SK-N-SH (cell line): ENCODE results near the gene PAM16. TPM values are rescaled to one million over a fixed set of nuclear protein-coding genes. Genes with fewer than 3 reads are reported as not detected.

ENCODE experiments used
- CTCF ChIA-PET: fragments of 300-600, 350-600 bp; formaldehyde crosslinking; extraction: SDS; loops from one replicate; lab custom pipeline; 2021; lab: Yijun Ruan, JAX
- POLR2A ChIA-PET: fragments of 350-600 bp; sonication (Branson Sonifier 250); formaldehyde crosslinking; extraction: SDS; loops from one replicate; lab custom pipeline; 2020; ENCODE audit warnings: antibody characterized with exemption, inconsistent platforms; lab: Yijun Ruan, JAX
- DNase-seq: peaks from one replicate; pipeline ENCODE4 v3.0.0; 2012
- H2AFZ ChIP-seq: fragments of 200-600 bp; sonication (generic); 2 replicates; pipeline ENCODE4 v1.8.1; 2016; ENCODE audit warnings: antibody characterized with exemption, mild to moderate bottlenecking, low read depth
- H3F3A ChIP-seq: fragments of 200-600 bp; sonication (generic); replicated peaks from 2 replicates; pipeline ENCODE3; 2016; ENCODE audit warnings: antibody characterized with exemption, mild to moderate bottlenecking; ENCODE audit not compliant: insufficient read depth
- H3K27ac ChIP-seq, 2 experiments: fragments of 200-500 bp in 1 of 2; fragments of 200-600 bp in 1 of 2; sonication (Bioruptor generic) in 1 of 2; sonication (generic), shearing (Covaris generic) in 1 of 2; 2 replicates each; pipeline versions ENCODE4 v1.5.1 to v1.6.1; 2014 to 2016; ENCODE audit warnings: low read depth in 2 of 2, inconsistent platforms in 1 of 2, low read length in 1 of 2, mild to moderate bottlenecking in 1 of 2, mixed read lengths in 1 of 2
- H3K27me3 ChIP-seq: fragments of 200-600 bp; sonication (generic), shearing (Covaris generic); 2 replicates; pipeline ENCODE4 v1.6.1; 2016; ENCODE audit warnings: mixed run types; ENCODE audit not compliant: insufficient read depth
- H3K36me3 ChIP-seq, 2 experiments: fragments of 200-500 bp in 1 of 2; fragments of 200-600 bp in 1 of 2; sonication (Bioruptor generic) in 1 of 2; sonication (generic) in 1 of 2; replicated peaks in 1 of 2; 2 replicates each; pipeline versions ENCODE3 to v1.5.1; 2014 to 2016; ENCODE audit warnings: low read length in 1 of 2, mild to moderate bottlenecking in 1 of 2; ENCODE audit not compliant: insufficient read depth in 2 of 2, control insufficient read depth in 1 of 2
- H3K4me1 ChIP-seq, 2 experiments: fragments of 200-500 bp in 1 of 2; fragments of 200-600 bp in 1 of 2; sonication (Bioruptor generic) in 1 of 2; sonication (generic), shearing (Covaris generic) in 1 of 2; 2 replicates each; pipeline versions ENCODE4 v1.5.1 to v1.6.1; 2014 to 2016; ENCODE audit warnings: low read depth in 1 of 2, low read length in 1 of 2, mixed run types in 1 of 2; ENCODE audit not compliant: insufficient read depth in 2 of 2, control insufficient read depth in 1 of 2
- H3K4me2 ChIP-seq: fragments of 200-600 bp; sonication (generic), shearing (Covaris generic); 2 replicates; pipeline ENCODE4 v1.6.1; 2017; ENCODE audit warnings: mixed run types
- H3K4me3 ChIP-seq, 2 experiments: fragments of 200-500 bp in 1 of 2; fragments of 200-600 bp in 1 of 2; sonication (Bioruptor generic) in 1 of 2; sonication (generic), shearing (Covaris generic) in 1 of 2; 2 replicates each; pipeline versions ENCODE4 v1.5.1 to v1.8.1; 2014 to 2016; ENCODE audit warnings: low read depth in 2 of 2, inconsistent platforms in 1 of 2, low read length in 1 of 2, mild to moderate bottlenecking in 1 of 2, mixed read lengths in 1 of 2, moderate library complexity in 1 of 2
- H3K79me2 ChIP-seq: fragments of 200-600 bp; sonication (generic); 2 replicates; pipeline ENCODE4 v1.8.1; 2017; ENCODE audit warnings: mild to moderate bottlenecking; ENCODE audit not compliant: insufficient read depth
- H3K9ac ChIP-seq: fragments of 200-600 bp; sonication (generic); 2 replicates; pipeline ENCODE4 v1.6.1; 2017; ENCODE audit warnings: mixed run types
- H3K9me2 ChIP-seq: fragments of 200-600 bp; sonication (generic); 2 replicates; pipeline ENCODE4 v1.6.1; 2017; ENCODE audit warnings: mixed run types
- H3K9me3 ChIP-seq: fragments of 200-600 bp; sonication (generic); 2 replicates; pipeline ENCODE4 v1.6.1; 2017; ENCODE audit warnings: mixed run types, mild to moderate bottlenecking, moderate library complexity
- H4K20me1 ChIP-seq: fragments of 200-600 bp; sonication (generic); 2 replicates; pipeline ENCODE4 v1.6.1; 2017; ENCODE audit warnings: mild to moderate bottlenecking, mixed run types; ENCODE audit not compliant: insufficient read depth
- EZH2phosphoT487 ChIP-seq: fragments of 200-600 bp; sonication (generic); IDR thresholded peaks from 2 replicates; pipeline ENCODE4 v1.6.1; 2017; ENCODE audit warnings: low read depth, mixed run types, mild to moderate bottlenecking, antibody characterized with exemption, moderate library complexity, borderline replicate concordance
- FOXM1 ChIP-seq: IDR thresholded peaks from 2 replicates; pipeline ENCODE4 v1.4.0; 2012; ENCODE audit warnings: low read depth, mild to moderate bottlenecking
- GABPA ChIP-seq: IDR thresholded peaks from 2 replicates; pipeline ENCODE4 v1.4.0; 2012; ENCODE audit warnings: low read depth, mild to moderate bottlenecking
- JUND ChIP-seq: IDR thresholded peaks from 2 replicates; pipeline ENCODE4 v1.4.0; 2012
- NFIC ChIP-seq: IDR thresholded peaks from 2 replicates; pipeline ENCODE4 v1.4.0; 2012; ENCODE audit warnings: borderline replicate concordance
- NRF1 ChIP-seq: IDR thresholded peaks from 2 replicates; pipeline ENCODE4 v1.6.1; 2012; ENCODE audit warnings: low read depth, mild to moderate bottlenecking, low read length
- POLR2AphosphoS5 ChIP-seq: IDR thresholded peaks from 2 replicates; pipeline ENCODE4 v1.6.1; 2012; ENCODE audit warnings: low read depth, low read length
- RAD21 ChIP-seq: IDR thresholded peaks from 2 replicates; pipeline ENCODE4 v1.6.1; 2012; ENCODE audit warnings: mild to moderate bottlenecking, low read length
- RXRA ChIP-seq: IDR thresholded peaks from 2 replicates; pipeline ENCODE4 v1.4.0; 2012; ENCODE audit warnings: low read depth, mild to moderate bottlenecking, borderline replicate concordance
- SIN3A ChIP-seq: IDR thresholded peaks from 2 replicates; pipeline ENCODE4 v1.6.1; 2012; ENCODE audit warnings: low read depth, mild to moderate bottlenecking, low read length, moderate library complexity, borderline replicate concordance
- SMC3 ChIP-seq: IDR thresholded peaks from 2 replicates; pipeline ENCODE4 v1.6.1; 2012; ENCODE audit warnings: low read depth, low read length, improper control_type of control experiment
- TEAD4 ChIP-seq: IDR thresholded peaks from 2 replicates; pipeline ENCODE4 v1.4.0; 2012; ENCODE audit warnings: mild to moderate bottlenecking, borderline replicate concordance; ENCODE audit not compliant: insufficient read depth
- YY1 ChIP-seq: IDR thresholded peaks from 2 replicates; pipeline ENCODE4 v1.4.0; 2012; ENCODE audit warnings: low read depth, mild to moderate bottlenecking
- WGBS: methylation state at CpG from one replicate; pipeline ENCODE4 v1.1.6; 2017; ENCODE audit warnings: low lambda C conversion rate; 5-methylcytosine and 5-hydroxymethylcytosine counted together
- polyA plus RNA-seq, 3 experiments: library from polyadenylated mRNA; depleted of rRNA; stranded (reverse); fragments of >200 nt; gene quantifications; 2 replicates each; pipeline ENCODE4 v1.2.3, GENCODE V29; 2012
- TF ChIP-seq, protein P1 (sequence below): IDR thresholded peaks from 2 replicates; pipeline ENCODE4; 2012
- TF ChIP-seq, protein P2 (sequence below): IDR thresholded peaks from 2 replicates; pipeline ENCODE4 v1.4.0; 2012; ENCODE audit warnings: low read depth
- TF ChIP-seq, protein P3 (sequence below): IDR thresholded peaks from 2 replicates; pipeline ENCODE4 v1.4.0; 2012; ENCODE audit warnings: low read depth, borderline replicate concordance
- TF ChIP-seq, protein P4 (sequence below): IDR thresholded peaks from 2 replicates; pipeline ENCODE4 v1.6.1; 2012; ENCODE audit warnings: mild to moderate bottlenecking, low read depth, low read length, moderate library complexity
- TF ChIP-seq, protein P5 (sequence below): fragments of 150-350 bp; IDR thresholded peaks from 2 replicates; pipeline ENCODE4 v1.6.1; 2016; ENCODE audit warnings: mild to moderate bottlenecking, low read depth, low read length

PAM16 gene
- polyA plus RNA-seq, 1 of the 3 experiments (the other 2 are of a cell fraction): 96.4 TPM

DNA sequence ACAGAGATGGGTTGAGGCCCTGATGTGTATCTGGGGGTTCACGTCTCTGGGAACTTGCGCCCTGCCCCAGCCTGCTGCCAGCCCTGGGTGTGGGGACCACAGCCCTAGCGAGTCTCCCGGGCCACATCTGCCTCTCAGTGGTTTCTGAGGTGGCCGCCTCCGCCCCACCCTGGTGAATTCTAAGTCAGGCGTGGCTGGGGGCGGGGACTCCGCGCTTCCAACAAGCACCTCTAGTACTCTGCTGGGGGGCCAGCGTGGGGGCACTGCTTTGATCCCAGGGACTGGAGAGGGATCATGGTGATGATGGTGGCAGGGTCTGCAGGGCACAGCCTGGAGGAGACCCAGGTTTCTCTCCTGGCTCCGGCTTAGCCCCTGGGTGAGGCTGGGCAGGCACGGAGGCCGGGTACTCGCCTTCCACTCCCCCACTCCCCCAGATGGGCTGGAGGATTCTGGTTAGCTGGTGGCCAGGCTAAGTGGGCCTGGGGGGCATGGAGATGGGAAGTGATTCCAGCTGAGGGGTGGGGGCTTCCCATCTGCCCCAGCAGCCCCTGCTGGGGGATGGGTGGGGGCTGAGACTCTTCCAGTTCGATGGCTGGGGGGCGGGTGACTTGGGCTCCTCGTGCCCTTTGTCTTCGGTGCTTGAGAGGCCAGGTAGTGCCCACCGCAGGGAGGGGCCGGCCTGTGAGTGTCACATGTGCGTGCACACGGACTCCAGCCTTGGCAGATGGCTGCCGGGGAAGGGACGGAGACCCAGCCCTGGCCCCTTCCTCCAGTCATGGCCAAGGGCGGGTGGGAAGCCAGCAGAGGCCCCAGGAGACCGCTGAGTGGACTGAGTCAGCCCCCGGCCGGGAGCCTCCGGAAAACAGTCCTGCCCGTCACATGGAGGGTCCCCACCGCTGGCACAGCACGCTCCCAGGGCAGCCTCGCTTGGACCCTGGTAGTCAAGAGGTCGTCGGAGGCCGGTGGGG, 31.4 kb downstream of the PAM16 start:
- Histone ChIP-seq H3K27me3 (no peaks in the 10 kb centered on the region), H3K9me3 (no peaks in the 10 kb centered on the region), H3K79me2 (peaks cover 89% of the 10 kb centered on the region), H3K9me2 (no peaks in the 10 kb centered on the region), H3K4me3 (no peak overlapping the region), H3K36me3 (no peaks in the 10 kb centered on the region), H3F3A (peaks cover 3% of the 10 kb centered on the region), H3K27ac (no peak overlapping the region; a peak in 1 of 4 replicates), H3K9ac (no peak overlapping the region), H4K20me1 (peaks cover 82% of the 10 kb centered on the region), H2AFZ (no peak overlapping the region), H3K4me2 (no peak overlapping the region), H3K4me1 (peaks cover 13 to 57% of the 10 kb centered on the region in 2 experiments; a peak in 1 of 4 replicates)
- ChIA-PET POLR2A (no interaction called here), CTCF (interaction anchor here (2.4 to 3.5 kb wide), 3 partner anchors 11 to 58 kb away, joined by 9 to 11 read pairs (median 10); no protein-coding TSS in a partner anchor)
- no peak for DNase-seq
- TF ChIP-seq EZH2phosphoT487 (no peak), SMC3 (no peak), GABPA (no peak), POLR2AphosphoS5 (no peak), YY1 (no peak), RXRA (no peak), NFIC (no peak), JUND (no peak), TEAD4 (no peak), NRF1 (no peak), SIN3A (no peak)
- TF ChIP-seq, protein P1, sequence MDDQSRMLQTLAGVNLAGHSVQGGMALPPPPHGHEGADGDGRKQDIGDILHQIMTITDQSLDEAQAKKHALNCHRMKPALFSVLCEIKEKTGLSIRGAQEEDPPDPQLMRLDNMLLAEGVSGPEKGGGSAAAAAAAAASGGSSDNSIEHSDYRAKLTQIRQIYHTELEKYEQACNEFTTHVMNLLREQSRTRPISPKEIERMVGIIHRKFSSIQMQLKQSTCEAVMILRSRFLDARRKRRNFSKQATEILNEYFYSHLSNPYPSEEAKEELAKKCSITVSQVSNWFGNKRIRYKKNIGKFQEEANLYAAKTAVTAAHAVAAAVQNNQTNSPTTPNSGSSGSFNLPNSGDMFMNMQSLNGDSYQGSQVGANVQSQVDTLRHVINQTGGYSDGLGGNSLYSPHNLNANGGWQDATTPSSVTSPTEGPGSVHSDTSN: no peak
- TF ChIP-seq, protein P2, sequence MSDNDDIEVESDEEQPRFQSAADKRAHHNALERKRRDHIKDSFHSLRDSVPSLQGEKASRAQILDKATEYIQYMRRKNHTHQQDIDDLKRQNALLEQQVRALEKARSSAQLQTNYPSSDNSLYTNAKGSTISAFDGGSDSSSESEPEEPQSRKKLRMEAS: no peak
- TF ChIP-seq, protein P3, sequence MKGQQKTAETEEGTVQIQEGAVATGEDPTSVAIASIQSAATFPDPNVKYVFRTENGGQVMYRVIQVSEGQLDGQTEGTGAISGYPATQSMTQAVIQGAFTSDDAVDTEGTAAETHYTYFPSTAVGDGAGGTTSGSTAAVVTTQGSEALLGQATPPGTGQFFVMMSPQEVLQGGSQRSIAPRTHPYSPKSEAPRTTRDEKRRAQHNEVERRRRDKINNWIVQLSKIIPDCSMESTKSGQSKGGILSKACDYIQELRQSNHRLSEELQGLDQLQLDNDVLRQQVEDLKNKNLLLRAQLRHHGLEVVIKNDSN: no peak
- 95% methylated on average over 10 of the region's 37 CpGs for WGBS

DNA sequence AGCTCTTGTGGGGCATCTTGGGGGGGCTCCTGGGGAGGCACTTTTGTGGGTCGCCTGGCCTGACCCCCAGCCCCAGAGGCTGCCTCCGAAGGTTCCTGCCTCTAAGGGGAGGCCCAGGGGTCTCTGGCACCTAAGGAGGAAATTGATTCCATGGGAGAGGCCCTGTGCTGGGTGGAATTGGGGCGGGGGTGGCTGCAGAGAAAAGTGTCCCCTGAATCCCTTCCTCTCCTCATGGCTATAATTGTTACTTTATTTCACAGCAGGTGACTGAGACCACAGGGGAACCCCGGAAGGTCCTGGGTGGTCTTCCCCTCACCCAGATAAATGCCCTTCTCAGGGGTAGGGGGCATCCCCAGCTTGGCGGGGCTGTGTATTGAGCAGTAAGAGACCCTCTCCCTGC, 32.2 kb downstream of the PAM16 start:
- Histone ChIP-seq H3K36me3 (no peaks in the 10 kb centered on the region), H3K9me3 (no peaks in the 10 kb centered on the region), H3K27ac (no peak overlapping the region), H3K9me2 (no peaks in the 10 kb centered on the region), H3K4me3 (no peak overlapping the region), H3K4me1 (peaks cover 13 to 55% of the 10 kb centered on the region in 2 experiments; a peak in 1 of 4 replicates), H3F3A (peaks cover 5% of the 10 kb centered on the region), H3K27me3 (no peaks in the 10 kb centered on the region), H3K9ac (no peak overlapping the region), H2AFZ (no peak overlapping the region), H4K20me1 (peaks cover 75% of the 10 kb centered on the region), H3K79me2 (peaks cover 81% of the 10 kb centered on the region), H3K4me2 (no peak overlapping the region)
- WGBS: 94% methylated on average over 2 of the region's 5 CpGs
- ChIA-PET CTCF (interaction anchor here (0.9 to 3.5 kb wide), 5 partner anchors 9 to 57 kb away, joined by 4 to 22 read pairs (median 10); partner anchors contain the start of gene TFAP4), POLR2A (no interaction called here)
- no peak for DNase-seq
- TF ChIP-seq, protein P1: no peak
- TF ChIP-seq, protein P4, sequence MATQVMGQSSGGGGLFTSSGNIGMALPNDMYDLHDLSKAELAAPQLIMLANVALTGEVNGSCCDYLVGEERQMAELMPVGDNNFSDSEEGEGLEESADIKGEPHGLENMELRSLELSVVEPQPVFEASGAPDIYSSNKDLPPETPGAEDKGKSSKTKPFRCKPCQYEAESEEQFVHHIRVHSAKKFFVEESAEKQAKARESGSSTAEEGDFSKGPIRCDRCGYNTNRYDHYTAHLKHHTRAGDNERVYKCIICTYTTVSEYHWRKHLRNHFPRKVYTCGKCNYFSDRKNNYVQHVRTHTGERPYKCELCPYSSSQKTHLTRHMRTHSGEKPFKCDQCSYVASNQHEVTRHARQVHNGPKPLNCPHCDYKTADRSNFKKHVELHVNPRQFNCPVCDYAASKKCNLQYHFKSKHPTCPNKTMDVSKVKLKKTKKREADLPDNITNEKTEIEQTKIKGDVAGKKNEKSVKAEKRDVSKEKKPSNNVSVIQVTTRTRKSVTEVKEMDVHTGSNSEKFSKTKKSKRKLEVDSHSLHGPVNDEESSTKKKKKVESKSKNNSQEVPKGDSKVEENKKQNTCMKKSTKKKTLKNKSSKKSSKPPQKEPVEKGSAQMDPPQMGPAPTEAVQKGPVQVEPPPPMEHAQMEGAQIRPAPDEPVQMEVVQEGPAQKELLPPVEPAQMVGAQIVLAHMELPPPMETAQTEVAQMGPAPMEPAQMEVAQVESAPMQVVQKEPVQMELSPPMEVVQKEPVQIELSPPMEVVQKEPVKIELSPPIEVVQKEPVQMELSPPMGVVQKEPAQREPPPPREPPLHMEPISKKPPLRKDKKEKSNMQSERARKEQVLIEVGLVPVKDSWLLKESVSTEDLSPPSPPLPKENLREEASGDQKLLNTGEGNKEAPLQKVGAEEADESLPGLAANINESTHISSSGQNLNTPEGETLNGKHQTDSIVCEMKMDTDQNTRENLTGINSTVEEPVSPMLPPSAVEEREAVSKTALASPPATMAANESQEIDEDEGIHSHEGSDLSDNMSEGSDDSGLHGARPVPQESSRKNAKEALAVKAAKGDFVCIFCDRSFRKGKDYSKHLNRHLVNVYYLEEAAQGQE: no peak
- TF ChIP-seq, protein P5, sequence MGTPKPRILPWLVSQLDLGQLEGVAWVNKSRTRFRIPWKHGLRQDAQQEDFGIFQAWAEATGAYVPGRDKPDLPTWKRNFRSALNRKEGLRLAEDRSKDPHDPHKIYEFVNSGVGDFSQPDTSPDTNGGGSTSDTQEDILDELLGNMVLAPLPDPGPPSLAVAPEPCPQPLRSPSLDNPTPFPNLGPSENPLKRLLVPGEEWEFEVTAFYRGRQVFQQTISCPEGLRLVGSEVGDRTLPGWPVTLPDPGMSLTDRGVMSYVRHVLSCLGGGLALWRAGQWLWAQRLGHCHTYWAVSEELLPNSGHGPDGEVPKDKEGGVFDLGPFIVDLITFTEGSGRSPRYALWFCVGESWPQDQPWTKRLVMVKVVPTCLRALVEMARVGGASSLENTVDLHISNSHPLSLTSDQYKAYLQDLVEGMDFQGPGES: no peak
- TF ChIP-seq FOXM1 (no peak), RAD21 (no peak), TEAD4 (no peak), YY1 (no peak)
